ENCODE results near the gene COL18A1. TPM values are rescaled to one million over a fixed set of nuclear protein-coding genes. Genes with fewer than 3 reads are reported as not detected.

Gene COL18A1
- total RNA-seq, 1 experiment from 2014 or later, result 676 TPM

- intact Hi-C loops (cut with micrococcal nuclease; ENCODE audit: unreplicated experiment), result no loop called here
- Histone ChIP-seq H3K9me3 (ENCODE audit: control insufficient read depth, insufficient read depth, low read depth, low read length) (no peaks in the 10 kb centered on the region), H3K36me3 (ENCODE audit: control insufficient read depth, insufficient read depth, low read length) (peaks cover 3% of the 10 kb centered on the region), H3K4me1 (ENCODE audit: control insufficient read depth, insufficient read depth, low read length) (peaks cover 11% of the 10 kb centered on the region), H3K4me3 (ENCODE audit: low read depth in 2 of 2, low read length in 2 of 2) (no peak overlapping the region), H3K27ac (ENCODE audit: low read length) (no peak overlapping the region), H3K27me3 (ENCODE audit: control insufficient read depth, insufficient read depth, low read length) (no peaks in the 10 kb centered on the region)
- ATAC-seq (no peak), DNase-seq (ENCODE audit: low read depth, low spot score) (no peak)
- ChIA-PET CTCF (no interaction called here), POLR2A (no interaction called here)
- TF ChIP-seq POLR2AphosphoS5 (IDR thresholded peaks at IDR 0.05; ENCODE audit: low read depth, low read length), result no peak
- no peak for TF ChIP-seq SIN3A (IDR thresholded peaks at IDR 0.05; ENCODE audit: borderline replicate concordance, insufficient read depth, low read depth, low read length)
- TF ChIP-seq, protein P1, sequence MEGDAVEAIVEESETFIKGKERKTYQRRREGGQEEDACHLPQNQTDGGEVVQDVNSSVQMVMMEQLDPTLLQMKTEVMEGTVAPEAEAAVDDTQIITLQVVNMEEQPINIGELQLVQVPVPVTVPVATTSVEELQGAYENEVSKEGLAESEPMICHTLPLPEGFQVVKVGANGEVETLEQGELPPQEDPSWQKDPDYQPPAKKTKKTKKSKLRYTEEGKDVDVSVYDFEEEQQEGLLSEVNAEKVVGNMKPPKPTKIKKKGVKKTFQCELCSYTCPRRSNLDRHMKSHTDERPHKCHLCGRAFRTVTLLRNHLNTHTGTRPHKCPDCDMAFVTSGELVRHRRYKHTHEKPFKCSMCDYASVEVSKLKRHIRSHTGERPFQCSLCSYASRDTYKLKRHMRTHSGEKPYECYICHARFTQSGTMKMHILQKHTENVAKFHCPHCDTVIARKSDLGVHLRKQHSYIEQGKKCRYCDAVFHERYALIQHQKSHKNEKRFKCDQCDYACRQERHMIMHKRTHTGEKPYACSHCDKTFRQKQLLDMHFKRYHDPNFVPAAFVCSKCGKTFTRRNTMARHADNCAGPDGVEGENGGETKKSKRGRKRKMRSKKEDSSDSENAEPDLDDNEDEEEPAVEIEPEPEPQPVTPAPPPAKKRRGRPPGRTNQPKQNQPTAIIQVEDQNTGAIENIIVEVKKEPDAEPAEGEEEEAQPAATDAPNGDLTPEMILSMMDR (IDR thresholded peaks at IDR 0.05), result no peak
- TF ChIP-seq, protein P2, sequence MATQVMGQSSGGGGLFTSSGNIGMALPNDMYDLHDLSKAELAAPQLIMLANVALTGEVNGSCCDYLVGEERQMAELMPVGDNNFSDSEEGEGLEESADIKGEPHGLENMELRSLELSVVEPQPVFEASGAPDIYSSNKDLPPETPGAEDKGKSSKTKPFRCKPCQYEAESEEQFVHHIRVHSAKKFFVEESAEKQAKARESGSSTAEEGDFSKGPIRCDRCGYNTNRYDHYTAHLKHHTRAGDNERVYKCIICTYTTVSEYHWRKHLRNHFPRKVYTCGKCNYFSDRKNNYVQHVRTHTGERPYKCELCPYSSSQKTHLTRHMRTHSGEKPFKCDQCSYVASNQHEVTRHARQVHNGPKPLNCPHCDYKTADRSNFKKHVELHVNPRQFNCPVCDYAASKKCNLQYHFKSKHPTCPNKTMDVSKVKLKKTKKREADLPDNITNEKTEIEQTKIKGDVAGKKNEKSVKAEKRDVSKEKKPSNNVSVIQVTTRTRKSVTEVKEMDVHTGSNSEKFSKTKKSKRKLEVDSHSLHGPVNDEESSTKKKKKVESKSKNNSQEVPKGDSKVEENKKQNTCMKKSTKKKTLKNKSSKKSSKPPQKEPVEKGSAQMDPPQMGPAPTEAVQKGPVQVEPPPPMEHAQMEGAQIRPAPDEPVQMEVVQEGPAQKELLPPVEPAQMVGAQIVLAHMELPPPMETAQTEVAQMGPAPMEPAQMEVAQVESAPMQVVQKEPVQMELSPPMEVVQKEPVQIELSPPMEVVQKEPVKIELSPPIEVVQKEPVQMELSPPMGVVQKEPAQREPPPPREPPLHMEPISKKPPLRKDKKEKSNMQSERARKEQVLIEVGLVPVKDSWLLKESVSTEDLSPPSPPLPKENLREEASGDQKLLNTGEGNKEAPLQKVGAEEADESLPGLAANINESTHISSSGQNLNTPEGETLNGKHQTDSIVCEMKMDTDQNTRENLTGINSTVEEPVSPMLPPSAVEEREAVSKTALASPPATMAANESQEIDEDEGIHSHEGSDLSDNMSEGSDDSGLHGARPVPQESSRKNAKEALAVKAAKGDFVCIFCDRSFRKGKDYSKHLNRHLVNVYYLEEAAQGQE (IDR thresholded peaks at IDR 0.05; ENCODE audit: insufficient read depth in 1 of 2, low read depth in 2 of 2, low read length in 1 of 2), result no peak
- TF ChIP-seq TCF7L2 (IDR thresholded peaks at IDR 0.05; ENCODE audit: low read depth, low read length), result no peak
- in situ Hi-C loops (cut with HindIII; ENCODE audit: low pct_unique_long_range_greater_than_20kb, low sequenced_read_pairs), result no loop called here
- BruUV-seq (replicated peaks), result no TSS peak
These were observed 71.0 kb downstream of the COL18A1 start for GRCh38 chr21:45475797-45476570.

DNA sequence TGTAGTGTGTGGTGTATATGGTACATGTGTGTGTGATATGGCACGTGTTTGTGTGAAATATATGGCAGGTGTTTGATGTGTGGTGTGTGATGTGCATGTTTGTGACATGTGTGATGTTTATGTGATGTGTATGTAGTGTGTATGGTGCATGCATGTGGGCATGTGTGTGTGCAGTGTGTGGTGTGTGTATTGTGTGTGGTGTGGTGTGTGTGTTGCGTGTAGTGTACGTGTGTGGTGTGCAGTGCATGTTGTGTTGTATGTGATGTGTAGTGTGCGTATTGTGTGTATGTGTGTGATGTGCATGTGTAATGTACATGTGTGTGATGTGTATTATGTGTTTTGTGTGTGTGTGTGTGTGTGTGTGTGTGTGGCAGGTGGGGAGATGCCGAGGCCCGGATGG, 71.6 kb downstream of the COL18A1 start:
- ChIA-PET CTCF (no interaction called here), POLR2A (no interaction called here)
- Histone ChIP-seq H3K27ac (ENCODE audit: low read length) (no peak overlapping the region), H3K4me3 (ENCODE audit: low read depth in 2 of 2, low read length in 2 of 2) (no peak overlapping the region), H3K36me3 (ENCODE audit: control insufficient read depth, insufficient read depth, low read length) (peaks cover 3% of the 10 kb centered on the region), H3K9me3 (ENCODE audit: control insufficient read depth, insufficient read depth, low read depth, low read length) (no peaks in the 10 kb centered on the region), H3K27me3 (ENCODE audit: control insufficient read depth, insufficient read depth, low read length) (no peaks in the 10 kb centered on the region), H3K4me1 (ENCODE audit: control insufficient read depth, insufficient read depth, low read length) (peaks cover 5% of the 10 kb centered on the region)
- intact Hi-C loops (cut with micrococcal nuclease; ENCODE audit: unreplicated experiment), result no loop called here
- in situ Hi-C loops (cut with HindIII; ENCODE audit: low pct_unique_long_range_greater_than_20kb, low sequenced_read_pairs), result no loop called here
- TSS peak; percentile 20 for BruUV-seq (replicated peaks)
- no peak for ATAC-seq
- DNase-seq (ENCODE audit: low read depth, low spot score), result no peak
- TF ChIP-seq, protein P1 (IDR thresholded peaks at IDR 0.05), result no peak
- TF ChIP-seq, protein P2 (IDR thresholded peaks at IDR 0.05; ENCODE audit: insufficient read depth in 1 of 2, low read depth in 2 of 2, low read length in 1 of 2), result no peak
- TF ChIP-seq POLR2AphosphoS5 (IDR thresholded peaks at IDR 0.05; ENCODE audit: low read depth, low read length), result peak; percentile 37; the same call in 1 of the 2 replicates

All from Panc1 (cell line).